Mesothelial cell of epicardium (in vitro differentiated cells): Measurements from ENCODE around the gene IRAG1. TPM values are rescaled to one million over a fixed set of nuclear protein-coding genes. Genes with fewer than 3 reads are reported as not detected.

Source experiments
- DNase-seq, 2 experiments: peaks; one replicate each; pipeline ENCODE4 v3.0.0; 2021; ENCODE audit warnings: low spot score in 2 of 2; ENCODE audit not compliant: unreplicated experiment in 2 of 2
- H3K27ac Mint-ChIP-seq: 2 replicates; pipeline ENCODE4 v1.8.0; 2021; ENCODE audit warnings: mixed read lengths
- H3K27me3 Mint-ChIP-seq: 2 replicates; pipeline ENCODE4 v1.8.0; 2021; ENCODE audit warnings: low read depth, mixed read lengths
- H3K36me3 Mint-ChIP-seq: 2 replicates; pipeline ENCODE4 v1.8.0; 2021; ENCODE audit warnings: mixed read lengths
- H3K4me1 Mint-ChIP-seq: 2 replicates; pipeline ENCODE4 v1.8.0; 2021; ENCODE audit warnings: mixed read lengths
- H3K4me3 Mint-ChIP-seq: 2 replicates; pipeline ENCODE4 v1.8.0; 2021; ENCODE audit warnings: mild to moderate bottlenecking, moderate library complexity, mixed read lengths
- H3K9me3 Mint-ChIP-seq: 2 replicates; pipeline ENCODE4 v1.8.0; 2021; ENCODE audit warnings: mixed read lengths
- CTCF ChIP-seq: fragments of 200-600 bp; sonication (generic); IDR thresholded peaks from one replicate; pipeline ENCODE4 v1.5.0; 2021; ENCODE audit warnings: antibody characterized with exemption; ENCODE audit not compliant: unreplicated experiment
- total RNA-seq: library from RNA; stranded (reverse); gene quantifications from 3 replicates; pipeline ENCODE4 v1.2.1, GENCODE V29; 2021

IRAG1 gene, protein sequence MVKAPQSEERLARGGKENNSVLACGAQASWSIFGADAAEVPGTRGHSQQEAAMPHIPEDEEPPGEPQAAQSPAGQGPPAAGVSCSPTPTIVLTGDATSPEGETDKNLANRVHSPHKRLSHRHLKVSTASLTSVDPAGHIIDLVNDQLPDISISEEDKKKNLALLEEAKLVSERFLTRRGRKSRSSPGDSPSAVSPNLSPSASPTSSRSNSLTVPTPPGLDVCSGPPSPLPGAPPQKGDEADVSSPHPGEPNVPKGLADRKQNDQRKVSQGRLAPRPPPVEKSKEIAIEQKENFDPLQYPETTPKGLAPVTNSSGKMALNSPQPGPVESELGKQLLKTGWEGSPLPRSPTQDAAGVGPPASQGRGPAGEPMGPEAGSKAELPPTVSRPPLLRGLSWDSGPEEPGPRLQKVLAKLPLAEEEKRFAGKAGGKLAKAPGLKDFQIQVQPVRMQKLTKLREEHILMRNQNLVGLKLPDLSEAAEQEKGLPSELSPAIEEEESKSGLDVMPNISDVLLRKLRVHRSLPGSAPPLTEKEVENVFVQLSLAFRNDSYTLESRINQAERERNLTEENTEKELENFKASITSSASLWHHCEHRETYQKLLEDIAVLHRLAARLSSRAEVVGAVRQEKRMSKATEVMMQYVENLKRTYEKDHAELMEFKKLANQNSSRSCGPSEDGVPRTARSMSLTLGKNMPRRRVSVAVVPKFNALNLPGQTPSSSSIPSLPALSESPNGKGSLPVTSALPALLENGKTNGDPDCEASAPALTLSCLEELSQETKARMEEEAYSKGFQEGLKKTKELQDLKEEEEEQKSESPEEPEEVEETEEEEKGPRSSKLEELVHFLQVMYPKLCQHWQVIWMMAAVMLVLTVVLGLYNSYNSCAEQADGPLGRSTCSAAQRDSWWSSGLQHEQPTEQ
- 13.1 to 13.8 TPM (median 13.6 TPM) in 3 replicates for total RNA-seq

- no peak for DNase-seq
- peaks cover under 1% of the 10 kb centered on the region for H3K9me3 Mint-ChIP-seq
- H3K27ac Mint-ChIP-seq, result peak within 1 kb of the TSS; percentile 65
- no peaks in the 10 kb centered on the region for H3K36me3 Mint-ChIP-seq
- no peak for TF ChIP-seq CTCF
- H3K27me3 Mint-ChIP-seq, result no peaks in the 10 kb centered on the region
- H3K4me1 Mint-ChIP-seq, result peaks cover 10% of the 10 kb centered on the region
- peak within 1 kb of the TSS; percentile 38 for H3K4me3 Mint-ChIP-seq
These were observed at the start of gene IRAG1 for GRCh38 chr11:10693509-10694081. TSS of gene IRAG1 (minus strand) at chr11:10693755. CDS start at chr11:10693602, 153 bp downstream.

GRCh38 chr11:10742460-10743208 lies 49.1 kb upstream of the IRAG1 start:
- no peaks in the 10 kb centered on the region for H3K9me3 Mint-ChIP-seq
- TF ChIP-seq CTCF, result no peak
- H3K36me3 Mint-ChIP-seq, result no peaks in the 10 kb centered on the region
- no peak for DNase-seq
- no peaks in the 10 kb centered on the region for H3K27me3 Mint-ChIP-seq
- peaks cover 9% of the 10 kb centered on the region for H3K4me1 Mint-ChIP-seq
- no peak overlapping the region for H3K4me3 Mint-ChIP-seq
- H3K27ac Mint-ChIP-seq, result no peak overlapping the region

GRCh38 chr11:10735481-10736475 lies 42.2 kb upstream of the IRAG1 start:
- TF ChIP-seq CTCF, result peak; percentile 94
- H3K27ac Mint-ChIP-seq, result peak overlapping the region; percentile 74
- peaks cover 5% of the 10 kb centered on the region for H3K9me3 Mint-ChIP-seq
- peaks cover 9% of the 10 kb centered on the region for H3K4me1 Mint-ChIP-seq
- DNase-seq, result peak; percentile 88 to 98
- peak overlapping the region; percentile 66 for H3K4me3 Mint-ChIP-seq
- no peaks in the 10 kb centered on the region for H3K27me3 Mint-ChIP-seq
- no peaks in the 10 kb centered on the region for H3K36me3 Mint-ChIP-seq

- Mint-ChIP-seq H3K27ac (no peak overlapping the region), H3K36me3 (no peaks in the 10 kb centered on the region), H3K4me3 (no peak overlapping the region), H3K27me3 (no peaks in the 10 kb centered on the region), H3K4me1 (peaks cover 32% of the 10 kb centered on the region), H3K9me3 (peaks cover 5% of the 10 kb centered on the region)
- no peak for DNase-seq
- no peak for TF ChIP-seq CTCF
These were observed 37.6 kb upstream of the IRAG1 start for GRCh38 chr11:10731064-10731680.
